SU-DHL-6 (cell line): ENCODE results near the gene PDE2A.

Experiments
- EZH2phosphoT487 ChIP-seq: fragments of 200-600 bp; sonication (generic), shearing (Covaris generic); conservative IDR thresholded peaks from 2 replicates; pipeline ENCODE4 v1.6.1; 2018; ENCODE audit warnings: mild to moderate bottlenecking, antibody characterized with exemption, low read length, moderate library complexity, mixed read lengths
- TF ChIP-seq, protein P1 (sequence below): fragments of 200-600 bp; sonication (generic); IDR thresholded peaks from one replicate; pipeline ENCODE4 v1.5.1; 2017; ENCODE audit warnings: antibody characterized with exemption, mild to moderate bottlenecking, low read length, moderate library complexity; ENCODE audit not compliant: insufficient read depth, poor library complexity, severe bottlenecking

DNA sequence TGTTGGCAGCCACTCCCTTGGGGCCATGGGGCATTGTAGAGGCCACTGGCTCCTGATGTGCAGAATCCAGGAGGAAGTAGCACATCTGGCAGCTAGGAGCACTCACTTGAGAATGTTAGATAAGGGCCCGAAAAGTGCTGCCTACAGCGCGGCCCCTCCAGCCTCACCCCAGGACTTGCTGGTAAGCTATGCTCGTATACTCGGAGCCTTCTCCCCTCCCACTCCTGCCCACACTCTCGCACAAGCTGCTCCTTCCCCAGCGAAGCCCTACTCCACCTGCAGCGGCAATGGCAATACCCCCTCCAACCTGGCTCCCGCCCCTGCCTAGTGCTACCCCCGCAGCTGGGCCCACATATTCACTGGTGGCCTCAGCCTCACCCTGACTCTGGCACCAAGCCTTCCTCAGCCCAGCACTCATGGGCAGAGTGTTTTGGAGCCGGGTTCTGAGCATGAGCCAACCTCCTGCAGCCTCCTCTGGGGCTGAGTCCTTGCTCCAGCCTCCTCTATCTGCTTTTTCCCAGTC, 47.7 kb downstream of the PDE2A start:
- no peak for TF ChIP-seq EZH2phosphoT487
- TF ChIP-seq, protein P1, sequence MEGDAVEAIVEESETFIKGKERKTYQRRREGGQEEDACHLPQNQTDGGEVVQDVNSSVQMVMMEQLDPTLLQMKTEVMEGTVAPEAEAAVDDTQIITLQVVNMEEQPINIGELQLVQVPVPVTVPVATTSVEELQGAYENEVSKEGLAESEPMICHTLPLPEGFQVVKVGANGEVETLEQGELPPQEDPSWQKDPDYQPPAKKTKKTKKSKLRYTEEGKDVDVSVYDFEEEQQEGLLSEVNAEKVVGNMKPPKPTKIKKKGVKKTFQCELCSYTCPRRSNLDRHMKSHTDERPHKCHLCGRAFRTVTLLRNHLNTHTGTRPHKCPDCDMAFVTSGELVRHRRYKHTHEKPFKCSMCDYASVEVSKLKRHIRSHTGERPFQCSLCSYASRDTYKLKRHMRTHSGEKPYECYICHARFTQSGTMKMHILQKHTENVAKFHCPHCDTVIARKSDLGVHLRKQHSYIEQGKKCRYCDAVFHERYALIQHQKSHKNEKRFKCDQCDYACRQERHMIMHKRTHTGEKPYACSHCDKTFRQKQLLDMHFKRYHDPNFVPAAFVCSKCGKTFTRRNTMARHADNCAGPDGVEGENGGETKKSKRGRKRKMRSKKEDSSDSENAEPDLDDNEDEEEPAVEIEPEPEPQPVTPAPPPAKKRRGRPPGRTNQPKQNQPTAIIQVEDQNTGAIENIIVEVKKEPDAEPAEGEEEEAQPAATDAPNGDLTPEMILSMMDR = no peak
